Measurements from ENCODE around the gene OXSM. TPM values are rescaled to one million over a fixed set of nuclear protein-coding genes. Genes with fewer than 3 reads are reported as not detected.

Gene OXSM
- total RNA-seq, 1 experiment from 2014 or later: 21.4 TPM

- Histone ChIP-seq H3K36me3 (ENCODE audit: low read depth, low read length) (peaks cover 5% of the 10 kb centered on the region; the same call in 1 of the 2 replicates), H3K9ac (ENCODE audit: low read length) (peak within 1 kb of the TSS; percentile 83), H3K4me2 (ENCODE audit: low read length) (peak within 1 kb of the TSS; percentile 94), H3K4me1 (ENCODE audit: insufficient read depth, low read length) (peaks cover 31% of the 10 kb centered on the region), H3K9me2 (replicated peaks; ENCODE audit: low read length) (no peaks in the 10 kb centered on the region), H3K79me2 (ENCODE audit: low read length) (peaks cover 42% of the 10 kb centered on the region), H3K27me3 (ENCODE audit: low read length) (no peaks in the 10 kb centered on the region), H4K20me1 (ENCODE audit: low read length) (peaks cover 24% of the 10 kb centered on the region), H3F3A (ENCODE audit: low read length, unreplicated experiment) (no peaks in the 10 kb centered on the region), H3K4me3 (ENCODE audit: low read length) (peak within 1 kb of the TSS; percentile 87), H2AFZ (ENCODE audit: low read length) (peak within 1 kb of the TSS; percentile 98), H3K9me3 (ENCODE audit: low read length) (no peaks in the 10 kb centered on the region), H3K27ac (ENCODE audit: low read length) (peak within 1 kb of the TSS; percentile 40)
- intact Hi-C loops (cut with micrococcal nuclease): loop anchor here (2.0 kb wide), 3 partner anchors 38 to 118 kb away; partner anchors contain the start of gene TOP2B
- peak; percentile 90 for ATAC-seq
- CTCF ChIA-PET: interaction anchor here (0.6 to 1.1 kb wide), 3 partner anchors 14 to 189 kb away, joined by 5 to 11 read pairs (median 6); no protein-coding TSS in a partner anchor
- peak; percentile 83 for DNase-seq
- TF ChIP-seq EZH2phosphoT487 (IDR thresholded peaks at IDR 0.05; ENCODE audit: borderline replicate concordance, low read length) (no peak), CTCF (conservative IDR thresholded peaks at IDR 0.05; ENCODE audit: low read depth, low read length) (no peak), EZH2 (IDR thresholded peaks at IDR 0.05; ENCODE audit: low read length, unreplicated experiment) (no peak)
- BruUV-seq (replicated peaks): no TSS peak
- POLR2A ChIA-PET (ENCODE audit: unreplicated experiment): interaction anchor here (0.6 to 1.2 kb wide), 9 partner anchors 36 to 1305 kb away, joined by 3 to 11 read pairs (median 5); no protein-coding TSS in a partner anchor
Observed at GRCh38 chr3:25782938-25783660, 6.8 kb upstream of the OXSM start, which contains the start of gene NGLY1. TSS of gene NGLY1 (minus strand) at chr3:25783443. CDS start at chr3:25783390, 53 bp downstream.

DNA sequence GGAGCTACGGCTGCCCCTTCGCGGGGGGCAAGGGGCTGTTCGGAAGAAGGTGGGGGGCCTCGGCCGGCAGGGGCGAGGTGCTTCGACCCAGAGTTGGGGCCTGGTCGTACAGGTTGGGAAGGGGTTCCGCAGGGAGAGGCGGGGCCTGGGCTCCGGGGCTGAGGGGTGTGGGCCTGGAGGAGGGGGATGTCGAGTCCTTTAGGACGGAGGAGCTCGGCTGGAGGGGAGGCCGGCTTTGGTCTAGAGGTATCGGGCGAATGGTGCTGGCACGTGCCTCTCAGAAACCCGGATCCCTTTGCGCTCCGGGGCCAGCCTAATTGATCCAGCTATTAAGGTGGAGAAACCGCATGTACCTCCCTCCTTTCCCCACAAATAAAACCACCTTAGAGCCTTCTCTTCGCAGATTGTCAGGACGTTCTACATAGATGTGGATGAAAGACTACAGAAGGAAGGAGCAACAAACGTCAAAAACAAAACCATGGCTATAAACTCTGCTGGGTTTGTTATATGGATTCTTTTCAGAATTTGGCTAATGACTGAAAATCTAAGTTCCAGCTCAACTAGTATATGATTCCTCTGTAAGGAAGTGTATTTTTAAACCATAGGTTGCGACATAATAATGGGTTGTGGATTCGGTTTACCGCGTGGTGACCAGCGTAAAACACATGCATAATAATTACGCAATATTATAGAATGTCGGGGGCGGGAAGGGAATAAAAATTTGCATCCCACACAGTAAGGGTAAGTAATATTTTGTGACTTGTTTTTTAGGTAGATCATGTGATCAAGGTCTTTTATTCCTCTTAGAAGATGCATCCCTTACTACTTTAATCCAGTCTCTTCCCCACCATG, 6.0 kb upstream of the OXSM start:
- DNase-seq (peak; percentile 31), ATAC-seq (peak; percentile 62)
- no peaks in the 10 kb centered on the region for H3K9me2 ChIP-seq (replicated peaks; ENCODE audit: low read length)
- peak overlapping the region; percentile 94 for H3K4me2 ChIP-seq (ENCODE audit: low read length)
- H3K9ac ChIP-seq (ENCODE audit: low read length): peak overlapping the region; percentile 51
- CTCF ChIA-PET: interaction anchor here (1.1 kb wide), 1 partner anchor 190 kb away, joined by 5 read pairs; no protein-coding TSS in a partner anchor
- intact Hi-C loops (cut with micrococcal nuclease): loop anchor here (2.0 kb wide), 3 partner anchors 37 to 119 kb away; partner anchors contain the start of gene TOP2B
- peaks cover 43% of the 10 kb centered on the region for H3K79me2 ChIP-seq (ENCODE audit: low read length)
- no peak overlapping the region for H3K27ac ChIP-seq (ENCODE audit: low read length)
- BruUV-seq (replicated peaks): TSS peak; percentile 62
- peaks cover 24% of the 10 kb centered on the region for H4K20me1 ChIP-seq (ENCODE audit: low read length)
- H2AFZ ChIP-seq (ENCODE audit: low read length): peak overlapping the region; percentile 98
- peaks cover 36% of the 10 kb centered on the region for H3K4me1 ChIP-seq (ENCODE audit: insufficient read depth, low read length)
- POLR2A ChIA-PET (ENCODE audit: unreplicated experiment): interaction anchor here (0.6 to 1.2 kb wide), 6 partner anchors 53 to 1772 kb away, joined by 3 to 5 read pairs (median 5); no protein-coding TSS in a partner anchor
- H3K36me3 ChIP-seq (ENCODE audit: low read depth, low read length): no peaks in the 10 kb centered on the region
- peak overlapping the region; percentile 82 for H3K4me3 ChIP-seq (ENCODE audit: low read length)
- H3F3A ChIP-seq (ENCODE audit: low read length, unreplicated experiment): no peaks in the 10 kb centered on the region
- no peaks in the 10 kb centered on the region for H3K27me3 ChIP-seq (ENCODE audit: low read length)
- H3K9me3 ChIP-seq (ENCODE audit: low read length): no peaks in the 10 kb centered on the region
- TF ChIP-seq EZH2phosphoT487 (IDR thresholded peaks at IDR 0.05; ENCODE audit: borderline replicate concordance, low read length) (no peak), CTCF (conservative IDR thresholded peaks at IDR 0.05; ENCODE audit: low read depth, low read length) (no peak), EZH2 (IDR thresholded peaks at IDR 0.05; ENCODE audit: low read length, unreplicated experiment) (no peak)

Data from PC-3 (cell line).